ENCODE results near the gene NEO1.

The NEO1 gene

GRCh38 chr15:73349191-73349590 is 296.9 kb downstream of the NEO1 start:
- Mint-ChIP-seq H3K4me1 (no peaks in the 10 kb centered on the region), H3K36me3 (ENCODE audit: insufficient read depth) (no peaks in the 10 kb centered on the region), H3K4me3 (no peak overlapping the region), H3K9me3 (no peaks in the 10 kb centered on the region), H3K27me3 (no peaks in the 10 kb centered on the region), H3K27ac (ENCODE audit: low read depth) (no peak overlapping the region)
- ATAC-seq (replicated peaks; ENCODE audit: extremely low read depth, poor library complexity, severe bottlenecking) (no peak), DNase-seq (ENCODE audit: low spot score in 2 of 2) (no peak)

GRCh38 chr15:73352082-73352481 is 299.8 kb downstream of the NEO1 start:
- Mint-ChIP-seq H3K9me3 (no peaks in the 10 kb centered on the region), H3K4me3 (no peak overlapping the region), H3K4me1 (no peaks in the 10 kb centered on the region), H3K27ac (ENCODE audit: low read depth) (no peak overlapping the region), H3K27me3 (peaks cover 17% of the 10 kb centered on the region), H3K36me3 (ENCODE audit: insufficient read depth) (no peaks in the 10 kb centered on the region)
- ATAC-seq (replicated peaks; ENCODE audit: extremely low read depth, poor library complexity, severe bottlenecking) (no peak), DNase-seq (ENCODE audit: low spot score in 2 of 2) (no peak)

- no peaks in the 10 kb centered on the region for H3K36me3 Mint-ChIP-seq (ENCODE audit: insufficient read depth)
- H3K4me3 Mint-ChIP-seq, result no peak overlapping the region
- H3K27ac Mint-ChIP-seq (ENCODE audit: low read depth), result no peak overlapping the region
- peaks cover 34% of the 10 kb centered on the region for H3K27me3 Mint-ChIP-seq
- no peak for DNase-seq (ENCODE audit: low spot score in 2 of 2)
- no peak for ATAC-seq (replicated peaks; ENCODE audit: extremely low read depth, poor library complexity, severe bottlenecking)
- H3K4me1 Mint-ChIP-seq, result peaks cover 3% of the 10 kb centered on the region
- no peaks in the 10 kb centered on the region for H3K9me3 Mint-ChIP-seq
Observed at GRCh38 chr15:73353734-73354133, 301.5 kb downstream of the NEO1 start.

GRCh38 chr15:73354241-73354640 is 302.0 kb downstream of the NEO1 start:
- Mint-ChIP-seq H3K9me3 (no peaks in the 10 kb centered on the region), H3K36me3 (ENCODE audit: insufficient read depth) (no peaks in the 10 kb centered on the region), H3K27me3 (peaks cover 39% of the 10 kb centered on the region), H3K27ac (ENCODE audit: low read depth) (no peak overlapping the region), H3K4me3 (no peak overlapping the region), H3K4me1 (peaks cover 5% of the 10 kb centered on the region)
- DNase-seq (ENCODE audit: low spot score in 2 of 2) (no peak), ATAC-seq (replicated peaks; ENCODE audit: extremely low read depth, poor library complexity, severe bottlenecking) (no peak)
